ENCODE results near the gene SELENOM. TPM values are rescaled to one million over a fixed set of nuclear protein-coding genes. Genes with fewer than 3 reads are reported as not detected.

SELENOM gene
- total and polyA plus RNA-seq, 2 donors (not counting 1 experiment from before 2014, with no cell fraction given), result 130 to 132 TPM

DNA sequence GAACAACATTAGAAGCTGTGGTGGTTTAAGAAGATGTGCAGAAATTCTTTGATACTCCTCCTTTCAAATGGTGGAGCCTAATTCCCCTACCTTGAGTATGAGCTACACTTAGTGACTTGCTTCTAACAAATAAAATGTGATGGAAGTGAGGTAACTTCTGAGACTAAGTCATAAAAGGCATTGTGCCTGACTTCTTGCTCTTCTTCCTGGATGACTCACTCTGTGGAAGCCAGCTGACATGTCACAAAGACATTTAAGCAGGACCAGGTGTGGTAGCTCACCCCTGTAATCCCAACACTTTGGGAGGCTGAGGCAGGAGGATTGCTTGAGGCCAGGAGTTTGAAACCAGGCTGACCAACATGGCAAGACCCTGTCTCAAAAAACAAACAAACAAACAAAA is 36.9 kb upstream of the SELENOM start:
- Histone ChIP-seq H3K9ac (ENCODE audit: insufficient read depth, low read length) (no peak overlapping the region), H3K9me3 (ENCODE audit: control insufficient read depth, insufficient read depth, low read depth, low read length) (no peaks in the 10 kb centered on the region), H3K27ac (ENCODE audit: insufficient read depth, low read length) (no peak overlapping the region), H4K20me1 (ENCODE audit: control insufficient read depth, extremely low read depth, insufficient read depth, low read length) (no peaks in the 10 kb centered on the region), H3K4me1 (ENCODE audit: control insufficient read depth, extremely low read depth, insufficient read depth, low read length) (no peaks in the 10 kb centered on the region), H3K79me2 (ENCODE audit: control insufficient read depth, insufficient read depth, low read length) (no peaks in the 10 kb centered on the region), H2AFZ (ENCODE audit: low read length) (no peak overlapping the region), H3K4me3 (replicated peaks in 1 of 4; ENCODE audit: control extremely low read depth in 1 of 4, insufficient read depth in 1 of 4, low read depth in 3 of 4, low read length in 4 of 4) (no peak overlapping the region), H3K4me2 (ENCODE audit: extremely low read depth, insufficient read depth, low read length) (no peak overlapping the region), H3K27me3 (ENCODE audit: control insufficient read depth, insufficient read depth, low read length) (peaks cover 10% of the 10 kb centered on the region), H3K36me3 (ENCODE audit: control insufficient read depth, insufficient read depth, low read length) (no peaks in the 10 kb centered on the region)
- peak; percentile 23 to 32 for DNase-seq (ENCODE audit: low read depth in 2 of 2)
- no peak for TF ChIP-seq CTCF (conservative IDR thresholded peaks at IDR 0.05 in 1 of 2, IDR thresholded peaks at IDR 0.05 in 1 of 2; ENCODE audit: low read depth in 1 of 2, low read length in 2 of 2)
- no peak for TF ChIP-seq EZH2 (IDR thresholded peaks at IDR 0.05; ENCODE audit: low read length, missing control alignments)

DNA sequence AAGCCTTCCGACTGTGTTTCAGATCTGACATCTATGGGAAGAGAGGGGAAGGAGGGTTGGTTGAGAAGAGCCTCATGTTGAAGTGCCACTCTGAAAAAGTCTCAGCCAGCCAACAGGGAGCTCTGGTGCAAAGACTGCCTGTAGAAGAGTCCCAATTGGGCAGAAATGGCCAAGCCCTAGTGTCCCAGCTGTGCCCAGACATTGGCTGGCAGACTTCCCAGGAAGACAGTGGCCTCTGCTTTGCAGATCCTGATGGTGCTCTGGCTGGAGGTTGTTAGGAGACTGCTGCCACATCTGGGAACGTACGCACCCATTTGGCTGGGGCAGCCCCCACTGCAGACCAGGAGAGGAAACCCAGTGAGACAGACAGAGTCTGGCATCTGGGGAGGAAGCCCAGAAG is 36.2 kb upstream of the SELENOM start:
- H2AFZ ChIP-seq (ENCODE audit: low read length), result no peak overlapping the region

DNA sequence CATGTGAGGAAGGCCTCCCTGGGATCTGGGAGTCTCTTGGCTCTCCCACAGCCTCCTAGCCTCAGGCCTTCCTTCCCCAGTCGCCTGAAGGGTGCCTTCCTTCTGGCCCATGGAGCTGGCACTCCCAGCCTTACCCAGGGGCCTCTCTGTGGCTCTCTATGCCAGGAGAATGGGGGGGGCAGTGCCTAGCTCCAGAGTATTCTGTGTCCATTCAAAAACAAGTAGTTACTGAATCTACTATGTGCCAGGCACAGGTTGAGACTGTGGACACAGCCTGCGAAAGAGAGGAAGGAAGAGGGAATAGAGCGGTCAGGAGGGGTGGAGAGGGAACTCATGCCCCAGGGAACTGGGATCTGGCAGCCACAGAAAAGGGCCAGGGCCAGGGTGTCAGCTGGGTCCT is 35.7 kb upstream of the SELENOM start:
- Histone ChIP-seq H3K9me3 (ENCODE audit: control insufficient read depth, insufficient read depth, low read depth, low read length) (no peaks in the 10 kb centered on the region), H3K79me2 (ENCODE audit: control insufficient read depth, insufficient read depth, low read length) (no peaks in the 10 kb centered on the region), H3K9ac (ENCODE audit: insufficient read depth, low read length) (no peak overlapping the region), H3K36me3 (ENCODE audit: control insufficient read depth, insufficient read depth, low read length) (no peaks in the 10 kb centered on the region), H3K4me1 (ENCODE audit: control insufficient read depth, extremely low read depth, insufficient read depth, low read length) (no peaks in the 10 kb centered on the region), H3K4me2 (ENCODE audit: extremely low read depth, insufficient read depth, low read length) (no peak overlapping the region), H3K27ac (ENCODE audit: insufficient read depth, low read length) (no peak overlapping the region), H4K20me1 (ENCODE audit: control insufficient read depth, extremely low read depth, insufficient read depth, low read length) (no peaks in the 10 kb centered on the region), H3K4me3 (replicated peaks in 1 of 4; ENCODE audit: control extremely low read depth in 1 of 4, insufficient read depth in 1 of 4, low read depth in 3 of 4, low read length in 4 of 4) (no peak overlapping the region), H3K27me3 (ENCODE audit: control insufficient read depth, insufficient read depth, low read length) (peaks cover 13% of the 10 kb centered on the region), H2AFZ (ENCODE audit: low read length) (no peak overlapping the region)
- TF ChIP-seq CTCF (conservative IDR thresholded peaks at IDR 0.05 in 1 of 2, IDR thresholded peaks at IDR 0.05 in 1 of 2; ENCODE audit: low read depth in 1 of 2, low read length in 2 of 2) (no peak), EZH2 (IDR thresholded peaks at IDR 0.05; ENCODE audit: low read length, missing control alignments) (no peak)
- no peak for DNase-seq (ENCODE audit: low read depth in 2 of 2)

More for the DNA sequence above, 36.2 kb upstream of the SELENOM start:
- TF ChIP-seq EZH2 (IDR thresholded peaks at IDR 0.05; ENCODE audit: low read length, missing control alignments), result no peak
- TF ChIP-seq CTCF (conservative IDR thresholded peaks at IDR 0.05 in 1 of 2, IDR thresholded peaks at IDR 0.05 in 1 of 2; ENCODE audit: low read depth in 1 of 2, low read length in 2 of 2), result no peak
- H3K27ac ChIP-seq (ENCODE audit: insufficient read depth, low read length), result no peak overlapping the region
- H3K36me3 ChIP-seq (ENCODE audit: control insufficient read depth, insufficient read depth, low read length), result no peaks in the 10 kb centered on the region
- H3K9me3 ChIP-seq (ENCODE audit: control insufficient read depth, insufficient read depth, low read depth, low read length), result no peaks in the 10 kb centered on the region
- no peak overlapping the region for H3K9ac ChIP-seq (ENCODE audit: insufficient read depth, low read length)
- H3K4me1 ChIP-seq (ENCODE audit: control insufficient read depth, extremely low read depth, insufficient read depth, low read length), result no peaks in the 10 kb centered on the region
- H3K4me2 ChIP-seq (ENCODE audit: extremely low read depth, insufficient read depth, low read length), result no peak overlapping the region
- no peak for DNase-seq (ENCODE audit: low read depth in 2 of 2)
- H3K4me3 ChIP-seq (replicated peaks in 1 of 4; ENCODE audit: control extremely low read depth in 1 of 4, insufficient read depth in 1 of 4, low read depth in 3 of 4, low read length in 4 of 4), result no peak overlapping the region
- no peaks in the 10 kb centered on the region for H3K79me2 ChIP-seq (ENCODE audit: control insufficient read depth, insufficient read depth, low read length)
- H3K27me3 ChIP-seq (ENCODE audit: control insufficient read depth, insufficient read depth, low read length), result peaks cover 13% of the 10 kb centered on the region
- H4K20me1 ChIP-seq (ENCODE audit: control insufficient read depth, extremely low read depth, insufficient read depth, low read length), result no peaks in the 10 kb centered on the region
